Panc1 (cell line): ENCODE measurements around the gene PTBP2.

Experiments used
- CTCF ChIP-seq: fragments of 450-650 bp; IDR thresholded peaks from 2 replicates; pipeline ENCODE4 v1.5.1; 2017; ENCODE audit warnings: mild to moderate bottlenecking
- POLR2AphosphoS5 ChIP-seq: IDR thresholded peaks from 2 replicates; pipeline ENCODE4 v1.6.1; 2012; ENCODE audit warnings: mild to moderate bottlenecking, low read depth, low read length, moderate library complexity

GRCh38 chr1:96837781-96838216, 116.2 kb downstream of the PTBP2 start:
- TF ChIP-seq CTCF (no peak), POLR2AphosphoS5 (no peak)
